Tibial nerve (tissue), 4 donors: ENCODE data around the gene DOCK1. TPM values are rescaled to one million over a fixed set of nuclear protein-coding genes. Genes with fewer than 3 reads are reported as not detected.
"Not testable (repeated sequence)": the region's sequence is repeated elsewhere in the genome, so short reads cannot be mapped to it uniquely, and the experiment has no call there.

ENCODE experiments used
- DNase-seq, 2 donors: peaks; one replicate each; pipeline ENCODE4 v3.0.0-alpha.2; 2019; ENCODE audit warnings: low spot score in 2 of 2
- H3K27ac ChIP-seq, 4 donors: fragments of 200-600 bp; sonication (generic) in 3 of 4; one replicate each; pipeline ENCODE4 v1.5.1; 2017 to 2019; ENCODE audit warnings: mild to moderate bottlenecking in 1 of 4
- H3K27me3 ChIP-seq, 2 donors: fragments of 200-600 bp; sonication (generic) in 1 of 2; one replicate each; pipeline versions ENCODE4 v1.5.1 to v1.6.0; 2017 to 2019
- H3K36me3 ChIP-seq, 3 donors: fragments of 200-600 bp; sonication (generic); one replicate each; pipeline ENCODE4 v1.5.1; 2018 to 2019
- H3K4me1 ChIP-seq, 4 donors: fragments of 200-600 bp; sonication (generic) in 3 of 4; one replicate each; pipeline ENCODE4 v1.5.1; 2017 to 2019
- H3K4me3 ChIP-seq, 4 donors: fragments of 200-600 bp; sonication (generic) in 3 of 4; one replicate each; pipeline ENCODE4 v1.5.1; 2017 to 2019; ENCODE audit warnings: mild to moderate bottlenecking in 1 of 4, moderate library complexity in 1 of 4
- H3K9me3 ChIP-seq, 4 donors: fragments of 200-600 bp; sonication (generic) in 3 of 4; one replicate each; pipeline ENCODE4 v1.5.1; 2017 to 2019
- CTCF ChIP-seq, 5 experiments: fragments of 200-600 bp in 3 of 5; fragments of 450-650 bp in 2 of 5; sonication (generic) in 3 of 5; IDR thresholded peaks; one replicate each; pipeline ENCODE4 v1.5.1; 2016 to 2019; ENCODE audit warnings: antibody characterized with exemption in 5 of 5, mild to moderate bottlenecking in 3 of 5, moderate library complexity in 2 of 5
- EP300 ChIP-seq, 2 donors: sonication (generic); formaldehyde crosslinking; IDR thresholded peaks; one replicate each; pipeline ENCODE4 v1.6.1; 2017; ENCODE audit warnings: antibody characterized with exemption in 2 of 2, mild to moderate bottlenecking in 1 of 2
- POLR2A ChIP-seq, 2 donors: fragments of 450-650 bp; IDR thresholded peaks; one replicate each; pipeline ENCODE4 v1.6.1; 2017; ENCODE audit warnings: antibody characterized with exemption in 2 of 2, mild to moderate bottlenecking in 2 of 2, moderate library complexity in 2 of 2
- WGBS, 2 donors: methylation state at CpG; one replicate each; pipeline ENCODE4 v1.1.5; 2018; 5-methylcytosine and 5-hydroxymethylcytosine counted together
- total RNA-seq, 4 donors: library from RNA; depleted of rRNA; stranded (reverse); fragments of >200 nt; gene quantifications; one replicate each; pipeline ENCODE4 v1.1.0, GENCODE V29; 2016

DOCK1 gene
- total RNA-seq, 4 donors from 2014 or later, result 57.3 to 76.7 (median 63.7) TPM

GRCh38 chr10:126895214-126895781 lies 9.9 kb upstream of the DOCK1 start:
- Histone ChIP-seq H3K4me3 (no peak overlapping the region), H3K36me3 (no peaks in the 10 kb centered on the region), H3K9me3 (peaks cover 0 to 15% (median 0%) of the 10 kb centered on the region in 4 donors), H3K27ac (no peak overlapping the region), H3K4me1 (no peaks in the 10 kb centered on the region), H3K27me3 (no peaks in the 10 kb centered on the region)
- WGBS, 2 donors, result 76 to 86% methylated on average over 8 to 9 of the region's 9 CpGs
- TF ChIP-seq CTCF (IDR thresholded peaks at IDR 0.05) (no peak), EP300 (IDR thresholded peaks at IDR 0.05) (no peak), POLR2A (IDR thresholded peaks at IDR 0.05) (no peak)
- DNase-seq, result no peak

- no peaks in the 10 kb centered on the region for H3K4me1 ChIP-seq
- no peak for DNase-seq
- H3K27ac ChIP-seq, result no peak overlapping the region
- H3K27me3 ChIP-seq, result no peaks in the 10 kb centered on the region
- H3K9me3 ChIP-seq, result peaks cover 0 to 15% (median 0%) of the 10 kb centered on the region in 4 donors
- no peak overlapping the region for H3K4me3 ChIP-seq
- no peaks in the 10 kb centered on the region for H3K36me3 ChIP-seq
- TF ChIP-seq EP300 (IDR thresholded peaks at IDR 0.05) (no peak), POLR2A (IDR thresholded peaks at IDR 0.05) (no peak), CTCF (IDR thresholded peaks at IDR 0.05) (no peak)
These were observed 6.8 kb upstream of the DOCK1 start for GRCh38 chr10:126898460-126898859.

- not testable (repeated sequence) for H3K27me3 ChIP-seq, H3K4me1 ChIP-seq, DNase-seq, H3K27ac ChIP-seq, H3K4me3 ChIP-seq, H3K36me3 ChIP-seq
- WGBS, 2 donors, result 98 to 100% methylated on average over 2 of the region's 2 CpGs
- peaks cover 0 to 15% (median 0%) of the 10 kb centered on the region in 4 donors for H3K9me3 ChIP-seq
These were observed 5.7 kb upstream of the DOCK1 start for GRCh38 chr10:126899529-126899928.

- no peak for DNase-seq
- H3K36me3 ChIP-seq, result no peaks in the 10 kb centered on the region
- H3K27ac ChIP-seq, result no peak overlapping the region
- H3K4me1 ChIP-seq, result peaks cover 0 to 24% (median 0%) of the 10 kb centered on the region in 4 donors
- peaks cover 0 to 15% (median 0%) of the 10 kb centered on the region in 4 donors for H3K9me3 ChIP-seq
- no peak overlapping the region for H3K4me3 ChIP-seq
- TF ChIP-seq EP300 (IDR thresholded peaks at IDR 0.05) (no peak), CTCF (IDR thresholded peaks at IDR 0.05) (no peak), POLR2A (IDR thresholded peaks at IDR 0.05) (no peak)
- 80 to 96% methylated on average over 1 to 3 of the region's 3 CpGs for WGBS, 2 donors
- no peaks in the 10 kb centered on the region for H3K27me3 ChIP-seq
These were observed 3.1 kb upstream of the DOCK1 start for GRCh38 chr10:126902157-126902556.

GRCh38 chr10:126903656-126904360 lies 1.4 kb upstream of the DOCK1 start:
- H3K9me3 ChIP-seq, result peaks cover 0 to 4% (median 0%) of the 10 kb centered on the region in 4 donors
- TF ChIP-seq CTCF (IDR thresholded peaks at IDR 0.05) (no peak), EP300 (IDR thresholded peaks at IDR 0.05) (no peak), POLR2A (IDR thresholded peaks at IDR 0.05) (no peak)
- no peak for DNase-seq
- WGBS, 2 donors, result 81 to 83% methylated on average over 12 of the region's 12 CpGs
- H3K4me3 ChIP-seq, result no peak overlapping the region
- H3K27me3 ChIP-seq, result no peaks in the 10 kb centered on the region
- no peaks in the 10 kb centered on the region for H3K36me3 ChIP-seq
- H3K27ac ChIP-seq, result no peak overlapping the region
- H3K4me1 ChIP-seq, result peaks cover 0 to 41% (median 6%) of the 10 kb centered on the region in 4 donors
